Upper lobe of left lung (tissue), 4 donors: Measurements from ENCODE around the gene C2.
"Not testable (repeated sequence)": the region's sequence is repeated elsewhere in the genome, so short reads cannot be mapped to it uniquely, and the experiment has no call there.

Experiments used
- CTCF ChIP-seq, 6 experiments: fragments of 450-650 bp in 4 of 6; fragments of 200-600 bp in 2 of 6; sonication (generic) in 2 of 6; IDR thresholded peaks; one replicate each; pipeline ENCODE4 v1.5.1; 2016 to 2019; ENCODE audit warnings: antibody characterized with exemption in 6 of 6
- EP300 ChIP-seq, 4 donors: sonication (generic); formaldehyde crosslinking; IDR thresholded peaks; one replicate each; pipeline ENCODE4 v1.5.1; 2017; ENCODE audit warnings: antibody characterized with exemption in 4 of 4, control low read depth in 2 of 4
- POLR2A ChIP-seq, 4 donors: fragments of 450-650 bp; IDR thresholded peaks; one replicate each; pipeline ENCODE4 v1.5.1; 2016 to 2017; ENCODE audit warnings: antibody characterized with exemption in 4 of 4, mild to moderate bottlenecking in 2 of 4
- POLR2AphosphoS5 ChIP-seq, 2 donors: sonication (generic); formaldehyde crosslinking; IDR thresholded peaks; one replicate each; pipeline ENCODE4 v1.5.1; 2017; ENCODE audit warnings: antibody characterized with exemption in 2 of 2

GRCh38 chr6:31989363-31989762 lies 61.8 kb downstream of the C2 start:
- not testable (repeated sequence) for TF ChIP-seq EP300, CTCF, POLR2AphosphoS5, POLR2A (IDR thresholded peaks at IDR 0.05)
